SH-SY5Y (cell line): ENCODE results near the gene TLX2.

ENCODE experiments used
- GATA2 ChIP-seq: IDR thresholded peaks from 2 replicates; pipeline ENCODE4 v1.6.1; 2011; ENCODE audit warnings: mild to moderate bottlenecking, low read depth, low read length
- GATA3 ChIP-seq: IDR thresholded peaks from 2 replicates; pipeline ENCODE4 v1.6.1; 2011; ENCODE audit warnings: low read depth, mild to moderate bottlenecking, low read length, moderate library complexity

GRCh38 chr2:74481431-74481830 is 32.8 kb upstream of the TLX2 start:
- no peak for TF ChIP-seq GATA3
- no peak for TF ChIP-seq GATA2
